Epidermal melanocyte (primary cell): Measurements from ENCODE around the gene CBY2.
"Not testable (repeated sequence)": the region's sequence is repeated elsewhere in the genome, so short reads cannot be mapped to it uniquely, and the experiment has no call there.

ENCODE experiments used
- DNase-seq: peaks from one replicate; pipeline ENCODE4 v3.0.0; 2011; ENCODE audit warnings: low spot score; ENCODE audit not compliant: insufficient read length

Gene CBY2

GRCh38 chr13:45742985-45743384, 40.9 kb downstream of the CBY2 start:
- DNase-seq = no peak

- no peak for DNase-seq
These were observed 42.9 kb downstream of the CBY2 start for GRCh38 chr13:45744979-45745378.

GRCh38 chr13:45747071-45747470, 45.0 kb downstream of the CBY2 start:
- DNase-seq = no peak

- no peak for DNase-seq
These were observed 47.0 kb downstream of the CBY2 start for GRCh38 chr13:45748941-45749759.

- no peak for DNase-seq
These were observed 48.4 kb downstream of the CBY2 start for GRCh38 chr13:45750566-45750965.

- no peak for DNase-seq
These were observed 49.8 kb downstream of the CBY2 start for GRCh38 chr13:45751885-45752284.

- DNase-seq = no peak
These were observed 50.4 kb downstream of the CBY2 start for GRCh38 chr13:45752510-45752909.

GRCh38 chr13:45756498-45756897, 54.4 kb downstream of the CBY2 start:
- DNase-seq = not testable (repeated sequence)

- not testable (repeated sequence) for DNase-seq
These were observed 55.5 kb downstream of the CBY2 start for GRCh38 chr13:45757589-45757988.

- DNase-seq = no peak
These were observed 61.3 kb downstream of the CBY2 start for GRCh38 chr13:45763419-45763818.
